ENCODE measurements around the gene LRRC61.

Gene LRRC61

DNA sequence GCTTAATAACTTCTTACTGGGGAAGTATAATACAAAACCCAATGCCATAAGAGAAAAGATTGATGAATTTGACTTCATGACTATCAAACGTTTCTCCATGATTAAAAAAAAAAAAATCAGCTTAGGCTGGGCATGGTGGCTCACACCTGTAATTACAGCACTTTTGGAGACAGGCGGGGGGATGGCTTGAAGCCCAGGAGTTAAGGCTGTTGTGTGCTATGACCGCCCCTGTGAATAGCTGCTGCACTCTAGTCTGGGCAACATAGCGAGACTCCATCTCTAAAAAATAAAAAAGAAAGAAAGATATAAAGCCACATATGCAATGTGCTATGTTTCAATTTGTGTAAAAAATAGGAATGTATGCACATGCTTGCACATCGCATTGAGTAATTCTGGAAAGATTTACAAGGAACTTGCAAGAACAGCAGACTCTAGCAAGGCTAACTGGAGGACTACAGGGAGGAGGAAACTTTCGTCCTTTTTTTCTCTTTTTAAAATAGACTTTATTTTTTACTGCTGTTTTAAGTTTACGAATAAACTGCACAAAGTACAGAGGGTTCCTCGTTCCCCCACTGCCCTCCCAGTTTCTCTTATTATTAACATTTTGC lies 28.5 kb downstream of the LRRC61 start:
- no peak for DNase-seq (ENCODE audit: extremely low read depth, low read depth)
- TF ChIP-seq, protein P1, sequence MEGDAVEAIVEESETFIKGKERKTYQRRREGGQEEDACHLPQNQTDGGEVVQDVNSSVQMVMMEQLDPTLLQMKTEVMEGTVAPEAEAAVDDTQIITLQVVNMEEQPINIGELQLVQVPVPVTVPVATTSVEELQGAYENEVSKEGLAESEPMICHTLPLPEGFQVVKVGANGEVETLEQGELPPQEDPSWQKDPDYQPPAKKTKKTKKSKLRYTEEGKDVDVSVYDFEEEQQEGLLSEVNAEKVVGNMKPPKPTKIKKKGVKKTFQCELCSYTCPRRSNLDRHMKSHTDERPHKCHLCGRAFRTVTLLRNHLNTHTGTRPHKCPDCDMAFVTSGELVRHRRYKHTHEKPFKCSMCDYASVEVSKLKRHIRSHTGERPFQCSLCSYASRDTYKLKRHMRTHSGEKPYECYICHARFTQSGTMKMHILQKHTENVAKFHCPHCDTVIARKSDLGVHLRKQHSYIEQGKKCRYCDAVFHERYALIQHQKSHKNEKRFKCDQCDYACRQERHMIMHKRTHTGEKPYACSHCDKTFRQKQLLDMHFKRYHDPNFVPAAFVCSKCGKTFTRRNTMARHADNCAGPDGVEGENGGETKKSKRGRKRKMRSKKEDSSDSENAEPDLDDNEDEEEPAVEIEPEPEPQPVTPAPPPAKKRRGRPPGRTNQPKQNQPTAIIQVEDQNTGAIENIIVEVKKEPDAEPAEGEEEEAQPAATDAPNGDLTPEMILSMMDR (IDR thresholded peaks at IDR 0.05; ENCODE audit: low read depth, low read length): no peak

DNA sequence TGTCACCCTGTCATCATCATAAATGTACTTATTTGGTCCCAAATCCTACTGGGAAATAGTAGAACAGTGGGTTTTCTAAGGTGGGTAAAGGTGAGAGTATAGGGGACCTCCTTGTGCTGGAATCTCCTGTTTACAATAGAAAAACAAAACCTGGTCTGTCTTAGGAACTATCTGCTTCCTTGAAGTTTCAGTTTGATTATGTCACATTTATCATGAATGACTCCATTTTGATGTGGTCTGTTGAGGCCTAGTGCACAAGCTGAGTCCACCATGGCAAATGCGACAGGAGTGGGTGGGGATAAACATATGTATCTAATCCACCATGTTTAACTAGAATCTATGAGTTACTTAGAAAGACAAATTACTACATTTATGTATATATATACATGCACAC lies 32.5 kb downstream of the LRRC61 start:
- DNase-seq (ENCODE audit: extremely low read depth, low read depth): no peak
- TF ChIP-seq, protein P1 (IDR thresholded peaks at IDR 0.05; ENCODE audit: low read depth, low read length): no peak

DNA sequence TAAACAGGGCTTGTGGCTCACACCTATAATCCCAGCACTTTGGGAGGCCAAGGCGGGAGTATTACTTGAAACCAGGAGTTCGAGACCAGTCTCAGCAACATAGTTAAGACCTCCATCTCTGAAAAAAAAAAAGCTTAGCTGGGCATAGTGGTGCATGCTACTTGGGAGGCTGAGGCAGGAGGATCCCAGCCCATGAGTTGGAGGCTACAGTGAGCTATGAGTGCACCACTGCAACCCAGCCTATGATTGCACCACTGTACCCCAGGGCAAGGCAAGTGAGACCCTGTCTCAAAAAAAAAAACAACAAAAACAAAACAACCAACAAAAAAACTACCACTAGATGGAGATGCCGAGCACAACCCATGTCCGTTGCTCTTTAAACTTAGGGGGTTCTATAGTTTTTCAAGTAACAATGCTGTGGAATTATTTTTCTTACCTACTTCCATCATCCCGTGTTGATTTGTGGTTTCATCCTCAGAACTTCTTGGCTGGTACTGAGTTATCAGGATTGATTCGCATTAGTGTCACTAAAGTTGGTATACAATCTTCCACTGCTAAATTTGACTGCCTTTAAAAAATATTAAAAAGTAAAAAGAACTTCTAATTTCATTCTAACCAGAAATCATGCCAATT lies 33.2 kb downstream of the LRRC61 start:
- no peak for DNase-seq (ENCODE audit: extremely low read depth, low read depth)
- TF ChIP-seq, protein P1 (IDR thresholded peaks at IDR 0.05; ENCODE audit: low read depth, low read length): peak; percentile 72

DNA sequence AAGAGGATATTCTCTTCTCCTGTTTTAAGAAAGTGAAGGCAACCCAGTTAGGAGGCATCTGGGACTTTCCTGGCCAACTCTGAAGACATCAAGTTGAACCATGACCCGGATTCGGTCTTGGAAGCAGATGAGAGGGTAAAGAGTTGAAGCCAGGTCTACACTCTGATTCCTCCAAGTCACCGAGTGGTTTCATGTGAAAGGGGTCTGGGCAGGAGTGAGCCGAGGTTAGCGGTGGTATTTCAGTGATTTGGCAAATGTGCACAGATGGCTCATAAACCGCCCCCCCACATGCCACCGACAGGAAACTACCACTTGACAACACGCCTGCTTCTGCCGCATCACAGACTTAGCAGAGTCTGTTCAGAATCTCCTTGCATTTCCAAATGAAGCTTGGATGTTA lies 34.1 kb downstream of the LRRC61 start:
- DNase-seq (ENCODE audit: extremely low read depth, low read depth): no peak
- TF ChIP-seq, protein P1 (IDR thresholded peaks at IDR 0.05; ENCODE audit: low read depth, low read length): no peak

DNA sequence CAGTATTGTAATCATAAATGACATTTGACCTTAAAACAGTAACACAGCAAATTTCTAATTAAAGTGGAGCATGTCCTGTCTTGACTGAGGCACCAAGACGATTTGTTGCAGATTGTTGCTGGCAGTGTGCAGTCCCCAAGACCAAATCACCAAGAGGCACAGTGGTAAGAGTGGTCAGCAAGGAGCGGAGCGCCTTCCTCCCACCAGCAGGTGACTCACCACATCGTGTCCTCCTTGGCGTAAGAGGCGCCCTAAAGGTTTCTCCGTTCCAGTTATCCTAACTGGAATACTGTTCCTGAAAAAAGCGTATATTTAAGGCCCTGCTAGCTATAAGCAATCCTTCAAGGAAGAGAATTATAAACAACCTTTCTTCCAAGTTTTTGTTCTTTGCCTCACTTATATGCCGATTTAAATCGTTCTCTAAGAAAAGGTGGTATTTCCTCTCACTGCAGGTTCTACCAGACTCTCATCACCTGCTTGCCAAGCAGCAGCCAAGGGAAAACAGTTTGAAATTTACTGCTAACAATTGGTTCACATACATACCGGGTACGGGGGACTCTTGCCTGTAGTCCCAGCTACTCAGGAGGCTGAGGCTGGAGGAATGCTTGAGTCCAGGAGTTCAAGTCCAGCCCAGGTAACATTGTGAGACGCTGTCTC lies 34.7 kb downstream of the LRRC61 start:
- TF ChIP-seq, protein P1 (IDR thresholded peaks at IDR 0.05; ENCODE audit: low read depth, low read length): no peak
- DNase-seq (ENCODE audit: extremely low read depth, low read depth): no peak

DNA sequence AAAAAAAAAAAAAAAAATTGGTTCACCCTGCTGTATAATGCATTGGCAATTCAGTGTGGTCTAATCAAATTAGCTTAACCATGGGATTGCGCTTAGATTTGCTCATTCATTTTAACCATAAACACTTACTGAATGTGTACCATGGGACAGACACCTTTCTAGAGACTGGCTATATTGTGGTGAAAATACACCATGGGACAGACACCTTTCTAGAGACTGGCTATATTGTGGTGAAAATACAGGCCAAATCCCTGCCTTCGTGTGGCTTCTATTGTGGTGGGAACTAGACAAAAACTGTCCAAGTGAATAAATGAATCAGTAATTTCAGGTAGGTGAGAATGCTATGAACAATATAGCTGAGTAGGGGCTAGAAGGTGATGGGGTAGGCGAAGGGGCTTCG lies 35.3 kb downstream of the LRRC61 start:
- DNase-seq (ENCODE audit: extremely low read depth, low read depth): no peak
- TF ChIP-seq, protein P1 (IDR thresholded peaks at IDR 0.05; ENCODE audit: low read depth, low read length): no peak

DNA sequence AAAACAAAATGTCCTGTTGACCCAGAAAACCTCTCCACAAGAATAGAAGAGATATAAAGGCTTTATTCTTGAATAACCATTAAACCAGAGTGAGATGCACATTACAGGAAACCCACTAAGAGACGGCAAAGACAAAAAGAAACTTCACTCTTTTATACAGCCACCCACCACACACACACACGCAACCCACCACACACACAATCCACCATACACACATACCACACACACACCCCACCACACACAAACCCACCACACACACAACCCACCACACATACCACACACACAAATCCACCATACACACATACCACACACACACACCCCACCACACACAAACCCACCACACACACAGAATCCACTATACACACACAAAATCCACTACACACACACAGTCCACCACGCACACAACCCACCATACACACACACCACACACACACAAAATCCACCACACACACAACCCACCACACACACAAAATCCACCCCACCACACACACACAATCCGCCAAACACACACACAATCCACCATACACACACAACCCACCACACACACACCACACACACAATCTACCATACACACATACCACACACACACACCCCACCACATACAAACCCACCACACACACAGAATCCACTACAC lies 36.0 kb downstream of the LRRC61 start:
- TF ChIP-seq, protein P1 (IDR thresholded peaks at IDR 0.05; ENCODE audit: low read depth, low read length): no peak
- DNase-seq (ENCODE audit: extremely low read depth, low read depth): no peak
